Colonic mucosa (tissue), 4 donors: ENCODE results near the gene NQO2. TPM values are rescaled to one million over a fixed set of nuclear protein-coding genes. Genes with fewer than 3 reads are reported as not detected.

ENCODE experiments used
- DNase-seq: peaks from one replicate; pipeline ENCODE4 v3.0.0-alpha.2; 2020
- H3K27ac ChIP-seq: fragments of 200-600 bp; one replicate; pipeline ENCODE4 v1.8.0; 2021
- H3K27me3 ChIP-seq: fragments of 200-600 bp; one replicate; pipeline ENCODE4 v1.8.0; 2021
- H3K36me3 ChIP-seq: fragments of 200-600 bp; one replicate; pipeline ENCODE4 v1.8.0; 2021
- H3K4me1 ChIP-seq: fragments of 200-600 bp; one replicate; pipeline ENCODE4 v1.8.0; 2021; ENCODE audit warnings: mild to moderate bottlenecking
- H3K4me3 ChIP-seq: fragments of 200-600 bp; one replicate; pipeline ENCODE4 v1.8.0; 2021
- H3K9ac ChIP-seq, 2 donors: one replicate each; pipeline ENCODE4 v1.7.0; 2013; ENCODE audit warnings: control low read depth in 2 of 2, low read depth in 2 of 2, low read length in 2 of 2
- H3K9me3 ChIP-seq: fragments of 200-600 bp; one replicate; pipeline ENCODE4 v1.8.0; 2021
- intact Hi-C: fragments of 100-400 bp; cut with DNase I; formaldehyde crosslinking; loops from one replicate; pipeline ENCODE4 v1.14.1; 2022
- total RNA-seq, 2 donors: library from RNA; stranded (reverse); fragmentation: NEBNext Ultra II Directional in 1 of 2; extraction: Animal tissue kit (Norgen Biotek cat#: 25700) in 1 of 2; gene quantifications; one replicate each; pipeline ENCODE4 v1.2.1, GENCODE V29; 2021
- TF ChIP-seq, protein P1 (sequence below): fragments of 200-600 bp; IDR thresholded peaks from one replicate; pipeline ENCODE4 v1.8.0; 2022; ENCODE audit warnings: antibody characterized with exemption, mild to moderate bottlenecking
- donor health status: healthy.
- donor health status: DM: no; HTN: no; CAD: no.
- donor health status: DM: no; HTN: no; CAD: no.

The NQO2 gene
- total RNA-seq, 2 donors from 2014 or later: 14.1 to 19.0 TPM

DNA sequence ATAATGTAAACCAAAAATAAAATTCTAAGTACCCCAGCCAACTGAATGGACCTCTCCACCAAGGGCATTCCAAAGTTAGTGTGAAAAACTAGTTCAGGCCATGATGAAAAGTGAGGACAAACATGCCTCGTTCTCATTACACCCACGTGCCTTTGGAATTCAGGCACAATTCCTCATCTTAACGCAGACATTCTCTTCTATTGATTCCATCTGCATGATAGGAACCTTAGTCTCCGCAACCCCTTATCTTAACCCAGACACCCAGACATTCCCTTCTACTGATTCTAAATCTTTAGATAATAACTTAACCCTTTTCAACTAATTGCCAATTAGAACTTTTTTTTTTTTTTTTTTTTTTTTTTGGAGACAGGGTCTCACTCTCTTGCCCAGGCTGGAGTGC, 20.8 kb upstream of the NQO2 start:
- TF ChIP-seq, protein P1, sequence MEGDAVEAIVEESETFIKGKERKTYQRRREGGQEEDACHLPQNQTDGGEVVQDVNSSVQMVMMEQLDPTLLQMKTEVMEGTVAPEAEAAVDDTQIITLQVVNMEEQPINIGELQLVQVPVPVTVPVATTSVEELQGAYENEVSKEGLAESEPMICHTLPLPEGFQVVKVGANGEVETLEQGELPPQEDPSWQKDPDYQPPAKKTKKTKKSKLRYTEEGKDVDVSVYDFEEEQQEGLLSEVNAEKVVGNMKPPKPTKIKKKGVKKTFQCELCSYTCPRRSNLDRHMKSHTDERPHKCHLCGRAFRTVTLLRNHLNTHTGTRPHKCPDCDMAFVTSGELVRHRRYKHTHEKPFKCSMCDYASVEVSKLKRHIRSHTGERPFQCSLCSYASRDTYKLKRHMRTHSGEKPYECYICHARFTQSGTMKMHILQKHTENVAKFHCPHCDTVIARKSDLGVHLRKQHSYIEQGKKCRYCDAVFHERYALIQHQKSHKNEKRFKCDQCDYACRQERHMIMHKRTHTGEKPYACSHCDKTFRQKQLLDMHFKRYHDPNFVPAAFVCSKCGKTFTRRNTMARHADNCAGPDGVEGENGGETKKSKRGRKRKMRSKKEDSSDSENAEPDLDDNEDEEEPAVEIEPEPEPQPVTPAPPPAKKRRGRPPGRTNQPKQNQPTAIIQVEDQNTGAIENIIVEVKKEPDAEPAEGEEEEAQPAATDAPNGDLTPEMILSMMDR: no peak
- Histone ChIP-seq H3K4me1 (peaks cover 12% of the 10 kb centered on the region), H3K27ac (no peak overlapping the region), H3K9ac (no peak overlapping the region), H3K9me3 (no peaks in the 10 kb centered on the region), H3K27me3 (no peaks in the 10 kb centered on the region), H3K36me3 (no peaks in the 10 kb centered on the region), H3K4me3 (no peak overlapping the region)
- peak; percentile 8 for DNase-seq
- intact Hi-C loops: no loop called here

DNA sequence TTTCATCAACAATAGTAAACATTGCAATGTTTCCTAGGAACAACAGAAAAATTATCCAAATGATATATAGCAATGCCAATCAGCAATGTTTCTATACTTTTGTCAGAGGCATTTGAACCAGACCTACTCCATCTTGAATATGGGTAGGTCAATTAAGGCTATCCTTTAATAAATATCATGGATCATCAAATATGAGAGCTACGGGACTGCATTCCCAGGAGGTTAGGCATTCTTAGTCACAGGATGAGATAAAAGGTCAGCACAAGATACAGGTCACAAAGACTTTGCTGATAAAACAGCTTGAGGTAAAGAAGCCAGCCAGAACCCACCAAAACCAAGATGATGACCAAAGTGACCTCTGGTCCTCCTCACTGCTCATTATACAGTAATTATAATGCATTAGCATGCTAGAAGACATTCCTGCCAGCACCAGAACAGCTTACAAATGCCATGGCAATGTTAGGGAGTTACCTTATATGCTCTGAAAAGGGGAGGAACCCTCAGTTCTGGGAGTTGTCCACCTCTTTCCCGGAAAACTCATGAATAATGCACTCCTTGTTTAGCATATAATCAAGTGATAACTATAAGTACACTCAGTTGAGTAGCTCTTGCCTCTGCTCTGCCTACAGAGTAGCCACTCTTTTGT, 19.8 kb upstream of the NQO2 start:
- Histone ChIP-seq H3K4me3 (no peak overlapping the region), H3K4me1 (peaks cover 12% of the 10 kb centered on the region), H3K27me3 (no peaks in the 10 kb centered on the region), H3K36me3 (no peaks in the 10 kb centered on the region), H3K9me3 (no peaks in the 10 kb centered on the region), H3K27ac (peak overlapping the region; percentile 53), H3K9ac (no peak overlapping the region)
- TF ChIP-seq, protein P1: no peak
- intact Hi-C loops: no loop called here
- DNase-seq: peak; percentile 14

DNA sequence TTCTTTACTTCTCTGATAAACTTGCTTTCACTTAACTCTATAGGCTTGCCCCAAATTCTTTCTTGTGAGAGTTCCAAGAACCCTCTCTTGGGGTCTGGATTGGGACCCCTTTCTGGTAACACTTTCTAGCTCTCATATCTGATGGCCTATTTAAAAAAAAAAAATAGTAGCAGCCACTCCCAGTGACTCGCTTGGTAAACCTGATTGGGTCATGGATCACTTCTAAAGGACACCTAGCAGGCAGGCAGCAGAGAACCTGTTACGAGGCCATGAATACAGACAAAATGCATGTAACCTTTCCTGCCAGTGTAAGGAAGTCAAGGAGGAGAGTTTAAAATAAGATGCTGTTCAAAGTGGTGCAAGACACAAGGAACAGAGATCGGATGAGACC, 19.2 kb upstream of the NQO2 start:
- no peak overlapping the region for H3K4me3 ChIP-seq
- H3K27me3 ChIP-seq: no peaks in the 10 kb centered on the region
- H3K36me3 ChIP-seq: no peaks in the 10 kb centered on the region
- no peaks in the 10 kb centered on the region for H3K9me3 ChIP-seq
- no peak for DNase-seq
- peak overlapping the region; percentile 53 for H3K27ac ChIP-seq
- TF ChIP-seq, protein P1: no peak
- peak overlapping the region in 1 of 2 donors; percentile 15 for H3K9ac ChIP-seq
- intact Hi-C loops: no loop called here
- peaks cover 16% of the 10 kb centered on the region for H3K4me1 ChIP-seq

DNA sequence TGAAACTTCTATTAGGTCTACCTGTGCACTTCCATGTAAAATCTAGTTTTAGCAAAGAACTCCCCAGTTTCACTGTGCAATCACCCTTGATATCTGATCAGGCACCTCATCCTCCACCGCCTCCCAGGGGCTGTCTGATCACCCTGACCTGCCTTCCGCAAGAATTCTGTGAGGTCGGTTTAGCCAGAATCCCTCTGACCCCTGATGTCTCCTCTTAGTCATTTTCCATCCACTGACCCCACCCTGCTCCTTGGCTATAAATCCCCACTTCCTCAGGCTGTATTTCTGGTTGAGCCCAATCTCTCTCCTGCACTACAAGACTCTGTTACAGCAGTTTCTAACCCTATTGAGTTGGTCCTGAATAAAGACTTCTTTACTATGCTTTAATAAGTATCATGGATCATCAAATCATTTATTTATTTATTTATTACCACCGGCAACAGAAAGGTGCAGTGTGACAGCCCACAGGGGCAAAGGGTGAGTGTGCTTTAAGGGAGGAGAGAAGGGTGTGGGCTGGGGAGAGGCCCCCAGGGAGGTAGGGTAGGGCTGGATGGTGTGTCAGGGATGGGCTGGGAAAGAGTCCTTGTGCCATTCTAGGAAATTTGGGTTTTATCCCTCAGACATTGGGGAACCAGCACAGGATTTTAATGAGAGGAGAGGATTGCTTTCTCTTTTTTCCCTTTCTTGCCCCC, 17.1 kb upstream of the NQO2 start:
- DNase-seq: peak; percentile 65

DNA sequence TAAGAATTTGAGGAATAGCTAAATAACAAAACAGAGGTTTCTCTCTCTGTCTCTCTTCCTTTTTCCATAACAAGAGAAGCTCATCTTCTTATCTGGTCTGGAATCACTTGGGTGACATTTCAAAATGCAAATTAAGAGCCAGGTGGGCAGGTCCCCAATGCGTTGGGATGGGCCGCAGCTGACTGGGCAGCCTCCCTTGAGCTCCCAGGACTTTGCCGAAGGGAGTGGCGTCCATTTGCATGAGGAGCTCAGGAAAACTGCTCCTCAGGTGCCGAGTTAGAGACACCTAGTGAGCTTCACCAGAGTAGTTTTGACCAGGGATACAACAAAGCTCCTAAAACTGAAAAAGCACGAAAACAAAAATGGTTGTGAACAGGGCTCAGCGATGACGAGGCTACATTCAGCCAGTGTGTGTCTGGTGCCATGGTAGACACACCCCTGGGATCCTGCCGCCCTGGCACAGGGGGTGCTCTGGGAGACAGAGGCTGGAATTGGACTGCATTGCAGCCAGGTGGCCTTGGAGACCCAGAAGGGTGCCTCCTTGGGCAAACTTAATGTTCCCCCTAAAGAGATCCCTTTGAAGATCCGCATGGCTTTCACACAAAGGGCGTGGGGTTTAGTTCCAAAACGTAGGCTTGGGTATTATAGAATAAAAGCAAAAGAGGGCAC, 14.8 kb upstream of the NQO2 start:
- Histone ChIP-seq H3K4me3 (no peak overlapping the region), H3K9me3 (no peaks in the 10 kb centered on the region), H3K27ac (peak overlapping the region; percentile 97), H3K36me3 (no peaks in the 10 kb centered on the region), H3K4me1 (peaks cover 32% of the 10 kb centered on the region), H3K27me3 (no peaks in the 10 kb centered on the region), H3K9ac (peak overlapping the region in 1 of 2 donors; percentile 12)
- TF ChIP-seq, protein P1: no peak
- intact Hi-C loops: no loop called here
- DNase-seq: peak; percentile 61

More for the DNA sequence above, 17.1 kb upstream of the NQO2 start:
- Histone ChIP-seq H3K9me3 (no peaks in the 10 kb centered on the region), H3K27me3 (no peaks in the 10 kb centered on the region), H3K4me1 (peaks cover 27% of the 10 kb centered on the region), H3K27ac (peak overlapping the region; percentile 58), H3K4me3 (no peak overlapping the region), H3K9ac (no peak overlapping the region), H3K36me3 (no peaks in the 10 kb centered on the region)
- TF ChIP-seq, protein P1: no peak
- intact Hi-C loops: no loop called here
